IMR-90 (cell line): ENCODE data around the gene RAI1. TPM values are rescaled to one million over a fixed set of nuclear protein-coding genes. Genes with fewer than 3 reads are reported as not detected.

Source experiments
- ATAC-seq: fragments of 200-7000 bp; cut with Tn5 transposase; 2 replicates; pipeline ENCODE4 v1.9.1; 2020; ENCODE audit warnings: low read depth, mild to moderate bottlenecking, moderate library complexity
- BruUV-seq: library from RNA; stranded (reverse); fragments of 400-500 nt; replicated peaks from 2 replicates; lab custom pipeline; 2021; lab: Mats Ljungman, UMichigan
- CTCF ChIA-PET: fragments of 300-600 bp; formaldehyde crosslinking; extraction: SDS; loops from one replicate; lab custom pipeline; 2021; ENCODE audit warnings: antibody characterized with exemption; lab: Yijun Ruan, JAX
- POLR2A ChIA-PET: fragments of 300-600 bp; sonication (Branson Sonifier 250); formaldehyde crosslinking; loops from one replicate; lab custom pipeline; 2022; ENCODE audit warnings: antibody characterized with exemption; ENCODE audit not compliant: unreplicated experiment; lab: Charles Lee
- DNase-seq: peaks from one replicate; pipeline ENCODE4 v3.0.0; 2013
- H2AFZ ChIP-seq: replicated peaks from 2 replicates; pipeline ENCODE3; 2013; ENCODE audit warnings: low read length, mild to moderate bottlenecking; ENCODE audit not compliant: poor library complexity
- H2AK5ac ChIP-seq: 2 replicates; pipeline ENCODE4 v1.6.1; 2013; ENCODE audit warnings: low read depth, low read length, inconsistent platforms
- H2AK9ac ChIP-seq: replicated peaks from 2 replicates; pipeline ENCODE3; 2013; ENCODE audit warnings: mild to moderate bottlenecking, low read depth, low read length, moderate library complexity; ENCODE audit not compliant: poor library complexity
- H2BK120ac ChIP-seq: 2 replicates; pipeline ENCODE4 v1.6.1; 2013; ENCODE audit warnings: low read depth, low read length, inconsistent platforms
- H2BK15ac ChIP-seq: 3 replicates; pipeline ENCODE4 v1.6.1; 2013; ENCODE audit warnings: low read depth, low read length, inconsistent platforms
- H2BK20ac ChIP-seq: 2 replicates; pipeline ENCODE4 v1.6.1; 2013; ENCODE audit warnings: low read depth, mild to moderate bottlenecking, inconsistent platforms, low read length, moderate library complexity
- H2BK5ac ChIP-seq: 2 replicates; pipeline ENCODE4 v1.6.1; 2013; ENCODE audit warnings: mild to moderate bottlenecking, low read depth, low read length, inconsistent platforms; ENCODE audit not compliant: poor library complexity, severe bottlenecking
- H3K14ac ChIP-seq: replicated peaks from 2 replicates; pipeline ENCODE4 v1.6.1; 2013; ENCODE audit warnings: low read depth, low read length, inconsistent platforms
- H3K18ac ChIP-seq: 2 replicates; pipeline ENCODE4 v1.6.1; 2013; ENCODE audit warnings: low read depth, low read length, control low read depth
- H3K23ac ChIP-seq: 2 replicates; pipeline ENCODE4 v1.6.1; 2013; ENCODE audit warnings: low read depth, low read length, inconsistent platforms
- H3K27ac ChIP-seq: 2 replicates; pipeline ENCODE4 v1.5.1; 2013; ENCODE audit warnings: mild to moderate bottlenecking, control low read depth, low read length; ENCODE audit not compliant: insufficient read depth
- H3K27me3 ChIP-seq: 2 replicates; pipeline ENCODE4 v1.6.1; 2013; ENCODE audit warnings: low read length; ENCODE audit not compliant: control insufficient read depth, insufficient read depth
- H3K36me3 ChIP-seq: 2 replicates; pipeline ENCODE4 v1.6.1; 2013; ENCODE audit warnings: low read length, mixed read lengths; ENCODE audit not compliant: control insufficient read depth, insufficient read depth
- H3K4ac ChIP-seq: 2 replicates; pipeline ENCODE4 v1.6.1; 2013; ENCODE audit warnings: low read depth, low read length, inconsistent platforms
- H3K4me1 ChIP-seq: 2 replicates; pipeline ENCODE4 v1.6.1; 2013; ENCODE audit warnings: low read length, mixed read lengths; ENCODE audit not compliant: control insufficient read depth, insufficient read depth
- H3K4me2 ChIP-seq: 2 replicates; pipeline ENCODE4 v1.6.1; 2013; ENCODE audit warnings: low read depth, mild to moderate bottlenecking, control low read depth, low read length, moderate library complexity
- H3K4me3 ChIP-seq: 2 replicates; pipeline ENCODE4 v1.5.1; 2013; ENCODE audit warnings: low read depth, mild to moderate bottlenecking, control low read depth, low read length, moderate library complexity; ENCODE audit not compliant: insufficient read depth
- H3K56ac ChIP-seq: 2 replicates; pipeline ENCODE4 v1.6.1; 2013; ENCODE audit warnings: low read length, inconsistent platforms; ENCODE audit not compliant: insufficient read depth; ENCODE audit errors: extremely low read depth
- H3K79me1 ChIP-seq, 2 experiments: 2 replicates each; pipeline ENCODE4 v1.6.1; 2013; ENCODE audit warnings: low read length in 2 of 2, inconsistent platforms in 1 of 2, low read depth in 1 of 2
- H3K9ac ChIP-seq: 2 replicates; pipeline ENCODE4 v1.6.1; 2013; ENCODE audit warnings: low read depth, low read length, control low read depth
- H3K9me1 ChIP-seq: 2 replicates; pipeline ENCODE4 v1.6.1; 2013; ENCODE audit warnings: low read length, inconsistent platforms; ENCODE audit not compliant: insufficient read depth
- H3K9me3 ChIP-seq: 2 replicates; pipeline ENCODE4 v1.6.1; 2013; ENCODE audit warnings: low read length; ENCODE audit not compliant: control insufficient read depth, insufficient read depth
- H4K20me1 ChIP-seq: 2 replicates; pipeline ENCODE4 v1.6.1; 2013; ENCODE audit warnings: low read length, inconsistent platforms; ENCODE audit not compliant: insufficient read depth
- H4K5ac ChIP-seq: 2 replicates; pipeline ENCODE4 v1.6.1; 2013; ENCODE audit warnings: mild to moderate bottlenecking, low read depth, low read length, control low read depth
- H4K8ac ChIP-seq, 2 experiments: 2 replicates each; pipeline ENCODE4 v1.6.1; 2013; ENCODE audit warnings: low read depth in 2 of 2, low read length in 2 of 2, control low read depth in 1 of 2, inconsistent platforms in 1 of 2
- H4K91ac ChIP-seq: 2 replicates; pipeline ENCODE4 v1.6.1; 2013; ENCODE audit warnings: low read depth, low read length, inconsistent platforms; ENCODE audit not compliant: insufficient read depth
- BHLHE40 ChIP-seq: fragments of 150-350 bp; IDR thresholded peaks from 2 replicates; pipeline ENCODE4 v1.6.1; 2016; ENCODE audit warnings: mild to moderate bottlenecking, low read depth, low read length
- CHD1 ChIP-seq: IDR thresholded peaks from 2 replicates; pipeline ENCODE4 v1.6.1; 2012; ENCODE audit warnings: low read depth, low read length, improper control_type of control experiment
- FOS ChIP-seq: fragments of 150-350 bp; IDR thresholded peaks from 2 replicates; pipeline ENCODE4 v1.6.1; 2016; ENCODE audit warnings: low read depth, low read length
- MAFK ChIP-seq: IDR thresholded peaks from 2 replicates; pipeline ENCODE4 v1.6.1; 2012; ENCODE audit warnings: low read depth, low read length, improper control_type of control experiment
- MAZ ChIP-seq: IDR thresholded peaks from 2 replicates; pipeline ENCODE4 v1.6.1; 2012; ENCODE audit warnings: low read depth, mild to moderate bottlenecking, low read length, improper control_type of control experiment, moderate library complexity, borderline replicate concordance
- MXI1 ChIP-seq: IDR thresholded peaks from 2 replicates; pipeline ENCODE4 v1.6.1; 2012; ENCODE audit warnings: low read depth, mild to moderate bottlenecking, low read length, moderate library complexity, borderline replicate concordance
- NFE2L2 ChIP-seq: fragments of 150-350 bp; IDR thresholded peaks from 2 replicates; pipeline ENCODE4 v1.6.1; 2016; ENCODE audit warnings: low read depth, mild to moderate bottlenecking, low read length
- POLR2A ChIP-seq: IDR thresholded peaks from 2 replicates; pipeline ENCODE4 v1.6.1; 2012; ENCODE audit warnings: mild to moderate bottlenecking, low read depth, low read length
- RAD21 ChIP-seq: IDR thresholded peaks from 2 replicates; pipeline ENCODE4 v1.6.1; 2012; ENCODE audit warnings: low read length, improper control_type of control experiment
- SMC3 ChIP-seq: fragments of 150-350 bp; IDR thresholded peaks from 2 replicates; pipeline ENCODE4 v1.6.1; 2016; ENCODE audit warnings: low read depth, mild to moderate bottlenecking, antibody characterized with exemption, low read length, moderate library complexity
- WGBS, 2 experiments: methylation state at CpG; one replicate each; pipeline versions ENCODE4 v1.1.5 to v1.1.7; 2013; ENCODE audit warnings: missing lambda C conversion rate in 2 of 2; ENCODE audit not compliant: insufficient read length in 1 of 2; ENCODE audit errors: extremely low coverage in 2 of 2; 5-methylcytosine and 5-hydroxymethylcytosine counted together
- dilution Hi-C: fragments of 300-500 bp; cut with HindIII; formaldehyde crosslinking; loops from one replicate; pipeline ENCODE4 v1.14.3; 2018; ENCODE audit warnings: low sequenced_read_pairs; ENCODE audit not compliant: unreplicated experiment
- in situ Hi-C: fragments of 300-500 bp; cut with MboI; formaldehyde crosslinking; loops from 3 replicates; pipeline ENCODE4 v1.14.3; 2019; ENCODE audit warnings: low sequenced_read_pairs, inconsistent platforms, mixed read lengths
- intact Hi-C: fragments of 100-400 bp; cut with micrococcal nuclease; formaldehyde crosslinking; loops from 2 replicates; pipeline ENCODE4 v1.10.0; 2022
- polyA plus RNA-seq, 3 experiments: library from polyadenylated mRNA; depleted of rRNA; stranded (reverse); fragments of >200 nt; gene quantifications; 2 replicates each; pipeline ENCODE4 v1.2.3, GENCODE V29; 2012; ENCODE audit warnings: low replicate concordance in 1 of 3
- total RNA-seq: library from RNA; depleted of rRNA; stranded (reverse); fragments of >200 nt; gene quantifications from 2 replicates; pipeline ENCODE4 v1.2.3, GENCODE V29; 2012
- TF ChIP-seq, protein P1 (sequence below): fragments of 150-350 bp; IDR thresholded peaks from 2 replicates; pipeline ENCODE4 v1.6.1; 2016; ENCODE audit warnings: low read depth, mild to moderate bottlenecking, low read length, moderate library complexity, borderline replicate concordance
- TF ChIP-seq, protein P2 (sequence below): fragments of 150-350 bp; IDR thresholded peaks from 2 replicates; pipeline ENCODE4 v1.6.1; 2017; ENCODE audit warnings: mild to moderate bottlenecking, antibody characterized with exemption, low read length, low read depth

The RAI1 gene
- total and polyA plus RNA-seq, 2 of the 4 experiments (the other 2 are of a cell fraction) = 1.8 to 10.5 TPM

- Histone ChIP-seq H3K27me3 (no peaks in the 10 kb centered on the region), H2BK20ac (no peak overlapping the region), H4K91ac (no peak overlapping the region), H2AK5ac (peak overlapping the region; percentile 64), H3K79me1 (peaks cover 18 to 89% of the 10 kb centered on the region in 2 experiments), H3K4me1 (peaks cover 39% of the 10 kb centered on the region), H2BK15ac (no peak overlapping the region), H3K9me1 (peaks cover 25% of the 10 kb centered on the region), H3K56ac (no peak overlapping the region), H2BK5ac (no peak overlapping the region), H3K14ac (no peak overlapping the region), H2BK120ac (no peak overlapping the region; the same call in 1 of the 2 replicates), H3K9ac (no peak overlapping the region; the same call in 1 of the 2 replicates), H3K4ac (peak overlapping the region; percentile 40), H3K9me3 (no peaks in the 10 kb centered on the region), H4K20me1 (peaks cover 98% of the 10 kb centered on the region), H3K36me3 (peaks cover 8% of the 10 kb centered on the region; the same call in 1 of the 2 replicates), H3K18ac (no peak overlapping the region), H3K23ac (peak overlapping the region; percentile 48; the same call in 1 of the 2 replicates), H4K8ac (peak overlapping the region in 1 of 2 experiments; percentile 20; a peak in 1 of 4 replicates), H2AFZ (no peak overlapping the region), H4K5ac (no peak overlapping the region; the same call in 1 of the 2 replicates), H3K4me2 (no peak overlapping the region), H2AK9ac (no peak overlapping the region), H3K27ac (no peak overlapping the region; the same call in 1 of the 2 replicates), H3K4me3 (no peak overlapping the region)
- no peak for DNase-seq
- 87% methylated on average over 3 of the region's 7 CpGs; no CpG with 5 or more reads in 1 of the 2 experiments for WGBS, 2 experiments
- no TSS peak for BruUV-seq
- in situ Hi-C loops (no loop called here), intact Hi-C loops (no loop called here), dilution Hi-C loops (no loop called here)
- ChIA-PET POLR2A (no interaction called here), CTCF (no interaction called here)
- no peak for TF ChIP-seq RAD21
- TF ChIP-seq NFE2L2 = no peak
- TF ChIP-seq, protein P1, sequence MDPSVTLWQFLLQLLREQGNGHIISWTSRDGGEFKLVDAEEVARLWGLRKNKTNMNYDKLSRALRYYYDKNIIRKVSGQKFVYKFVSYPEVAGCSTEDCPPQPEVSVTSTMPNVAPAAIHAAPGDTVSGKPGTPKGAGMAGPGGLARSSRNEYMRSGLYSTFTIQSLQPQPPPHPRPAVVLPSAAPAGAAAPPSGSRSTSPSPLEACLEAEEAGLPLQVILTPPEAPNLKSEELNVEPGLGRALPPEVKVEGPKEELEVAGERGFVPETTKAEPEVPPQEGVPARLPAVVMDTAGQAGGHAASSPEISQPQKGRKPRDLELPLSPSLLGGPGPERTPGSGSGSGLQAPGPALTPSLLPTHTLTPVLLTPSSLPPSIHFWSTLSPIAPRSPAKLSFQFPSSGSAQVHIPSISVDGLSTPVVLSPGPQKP = no peak
- TF ChIP-seq MAZ = no peak
- TF ChIP-seq CHD1 = no peak
- no peak for TF ChIP-seq BHLHE40
- TF ChIP-seq MXI1 = no peak
- TF ChIP-seq MAFK = no peak
- no peak for TF ChIP-seq FOS
- TF ChIP-seq, protein P2, sequence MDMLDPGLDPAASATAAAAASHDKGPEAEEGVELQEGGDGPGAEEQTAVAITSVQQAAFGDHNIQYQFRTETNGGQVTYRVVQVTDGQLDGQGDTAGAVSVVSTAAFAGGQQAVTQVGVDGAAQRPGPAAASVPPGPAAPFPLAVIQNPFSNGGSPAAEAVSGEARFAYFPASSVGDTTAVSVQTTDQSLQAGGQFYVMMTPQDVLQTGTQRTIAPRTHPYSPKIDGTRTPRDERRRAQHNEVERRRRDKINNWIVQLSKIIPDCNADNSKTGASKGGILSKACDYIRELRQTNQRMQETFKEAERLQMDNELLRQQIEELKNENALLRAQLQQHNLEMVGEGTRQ = no peak
- TF ChIP-seq POLR2A = no peak
- TF ChIP-seq SMC3 = no peak
- no peak for ATAC-seq
Observed at GRCh38 chr17:17725752-17726457, 44.6 kb downstream of the RAI1 start.
